MG63 (cell line): ENCODE results near the gene VPS13A. TPM values are rescaled to one million over a fixed set of nuclear protein-coding genes. Genes with fewer than 3 reads are reported as not detected.
A peak's percentile ranks its signal among the peaks of the same experiment; 100 is the strongest.

Experiments used
- DNase-seq: peaks from one replicate; pipeline ENCODE4 v3.0.0-alpha.2; 2020
- H3K27me3 ChIP-seq: fragments of 250-450 bp; sonication (Bioruptor Pico); 2 replicates; pipeline ENCODE4 v1.5.1; 2020; ENCODE audit warnings: mild to moderate bottlenecking, moderate library complexity
- H3K36me3 ChIP-seq: fragments of 250-450 bp; sonication (Bioruptor Pico); 2 replicates; pipeline ENCODE4 v1.5.1; 2020; ENCODE audit warnings: mild to moderate bottlenecking, moderate library complexity
- H3K4me3 ChIP-seq: fragments of 250-450 bp; sonication (Bioruptor Pico); 2 replicates; pipeline ENCODE4 v1.5.1; 2020; ENCODE audit warnings: mild to moderate bottlenecking, moderate library complexity
- H3K9me3 ChIP-seq: fragments of 250-450 bp; sonication (Bioruptor Pico); 2 replicates; pipeline ENCODE4 v1.5.1; 2020; ENCODE audit warnings: mild to moderate bottlenecking, moderate library complexity
- total RNA-seq: library from RNA; depleted of rRNA; stranded (reverse); fragments of >200 nt; shearing (Covaris generic); gene quantifications from 2 replicates; pipeline ENCODE4 v1.2.3, GENCODE V29; 2014; ENCODE audit warnings: low replicate concordance; rRNA removed

Gene VPS13A
- total RNA-seq: 3.2 and 5.0 TPM in 2 replicates

- no peaks in the 10 kb centered on the region for H3K27me3 ChIP-seq
- H3K9me3 ChIP-seq: no peaks in the 10 kb centered on the region
- H3K36me3 ChIP-seq: no peaks in the 10 kb centered on the region
- H3K4me3 ChIP-seq: peak within 1 kb of the TSS; percentile 76
- DNase-seq: peak; percentile 88
These were observed at the start of gene VPS13A for GRCh38 chr9:77177143-77177893. VPS13A (plus strand) TSS chr9:77177534; CDS start chr9:77177705, 171 bp downstream.

DNA sequence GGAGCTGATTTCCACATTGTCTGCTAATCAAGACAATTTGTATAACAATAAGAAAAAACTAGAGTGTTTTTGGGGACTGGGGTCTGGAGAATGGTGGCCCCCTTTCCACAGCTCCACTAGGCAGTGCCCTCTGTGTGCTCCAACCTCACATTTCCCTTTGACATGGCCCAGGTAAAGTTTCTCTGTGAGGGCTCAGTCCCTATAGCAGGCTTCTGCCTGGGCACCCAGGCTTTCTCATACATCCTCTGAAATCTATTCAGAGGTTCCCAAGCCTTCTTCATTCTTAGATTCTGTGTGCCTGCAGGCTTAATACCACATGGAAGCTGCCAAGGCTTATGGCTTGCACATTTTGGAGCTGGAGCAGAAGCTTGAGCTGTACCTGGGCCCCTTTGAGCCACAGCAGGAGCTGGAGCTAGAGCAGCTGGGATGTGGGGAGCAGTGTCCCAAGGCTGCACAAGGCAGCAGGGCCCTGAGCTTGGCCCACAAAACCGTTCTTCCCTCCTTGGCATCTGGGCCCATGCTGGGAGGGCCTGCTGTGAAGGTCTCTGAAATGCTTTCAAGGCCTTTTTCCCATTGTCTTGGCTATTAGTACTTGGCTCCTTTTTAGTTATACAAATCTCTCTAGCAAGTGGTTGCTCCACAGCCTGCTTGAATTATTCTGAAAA is 49.1 kb upstream of the VPS13A start:
- Histone ChIP-seq H3K36me3 (no peaks in the 10 kb centered on the region), H3K9me3 (no peaks in the 10 kb centered on the region), H3K27me3 (no peaks in the 10 kb centered on the region), H3K4me3 (no peak overlapping the region)
- no peak for DNase-seq

DNA sequence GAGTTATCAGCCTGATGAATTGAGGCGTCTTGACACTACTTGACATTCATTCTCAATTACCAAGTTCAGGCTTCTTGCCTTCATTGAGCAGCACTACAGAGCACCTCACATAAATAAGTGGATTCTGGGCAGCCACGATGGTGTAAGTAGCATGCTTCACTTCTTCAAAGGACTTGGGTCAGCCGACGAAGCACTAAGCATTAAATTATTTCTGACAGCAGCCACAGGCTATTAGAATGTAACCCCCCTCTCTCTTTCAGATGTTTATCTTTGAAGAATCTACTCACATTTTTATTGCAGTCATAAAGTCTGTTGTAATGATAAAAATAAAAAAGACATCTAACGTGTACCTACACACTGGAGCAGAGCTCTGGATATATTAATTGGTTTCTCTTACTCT is 45.9 kb upstream of the VPS13A start:
- no peaks in the 10 kb centered on the region for H3K27me3 ChIP-seq
- no peak for DNase-seq
- no peak overlapping the region for H3K4me3 ChIP-seq
- H3K9me3 ChIP-seq: no peaks in the 10 kb centered on the region
- no peaks in the 10 kb centered on the region for H3K36me3 ChIP-seq

GRCh38 chr9:77133011-77133410 is 44.3 kb upstream of the VPS13A start:
- Histone ChIP-seq H3K4me3 (no peak overlapping the region), H3K9me3 (no peaks in the 10 kb centered on the region), H3K36me3 (no peaks in the 10 kb centered on the region), H3K27me3 (no peaks in the 10 kb centered on the region)
- DNase-seq: no peak

GRCh38 chr9:77142366-77142765 is 35.0 kb upstream of the VPS13A start:
- Histone ChIP-seq H3K36me3 (no peaks in the 10 kb centered on the region), H3K27me3 (no peaks in the 10 kb centered on the region), H3K4me3 (no peak overlapping the region), H3K9me3 (no peaks in the 10 kb centered on the region)
- no peak for DNase-seq

DNA sequence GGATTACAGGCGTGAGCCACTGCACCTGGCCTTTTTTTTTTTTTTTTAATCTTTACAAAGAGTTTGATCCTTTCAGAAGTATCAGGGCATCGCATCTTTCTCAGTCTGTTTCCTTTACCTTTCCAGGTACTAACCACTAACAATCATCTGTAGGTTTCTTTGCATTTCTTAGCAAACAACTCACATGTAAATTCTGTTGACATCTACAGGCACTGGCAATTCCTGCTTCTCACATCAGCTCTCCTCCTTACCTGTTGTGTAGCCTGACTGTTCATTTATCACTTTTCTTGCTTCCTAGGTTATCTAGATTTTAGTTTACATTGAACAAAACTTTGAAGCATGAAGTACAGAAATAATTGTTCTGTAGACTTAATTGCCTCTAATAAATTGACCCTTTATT is 27.5 kb upstream of the VPS13A start:
- no peak for DNase-seq
- no peaks in the 10 kb centered on the region for H3K9me3 ChIP-seq
- H3K27me3 ChIP-seq: no peaks in the 10 kb centered on the region
- no peak overlapping the region for H3K4me3 ChIP-seq
- no peaks in the 10 kb centered on the region for H3K36me3 ChIP-seq

- no peaks in the 10 kb centered on the region for H3K9me3 ChIP-seq
- H3K36me3 ChIP-seq: no peaks in the 10 kb centered on the region
- DNase-seq: no peak
- H3K27me3 ChIP-seq: no peaks in the 10 kb centered on the region
- H3K4me3 ChIP-seq: no peak overlapping the region
These were observed 25.0 kb upstream of the VPS13A start for GRCh38 chr9:77152289-77152688.

GRCh38 chr9:77156646-77157371 is 20.5 kb upstream of the VPS13A start:
- no peak for DNase-seq
- no peaks in the 10 kb centered on the region for H3K36me3 ChIP-seq
- no peak overlapping the region for H3K4me3 ChIP-seq
- no peaks in the 10 kb centered on the region for H3K9me3 ChIP-seq
- no peaks in the 10 kb centered on the region for H3K27me3 ChIP-seq

DNA sequence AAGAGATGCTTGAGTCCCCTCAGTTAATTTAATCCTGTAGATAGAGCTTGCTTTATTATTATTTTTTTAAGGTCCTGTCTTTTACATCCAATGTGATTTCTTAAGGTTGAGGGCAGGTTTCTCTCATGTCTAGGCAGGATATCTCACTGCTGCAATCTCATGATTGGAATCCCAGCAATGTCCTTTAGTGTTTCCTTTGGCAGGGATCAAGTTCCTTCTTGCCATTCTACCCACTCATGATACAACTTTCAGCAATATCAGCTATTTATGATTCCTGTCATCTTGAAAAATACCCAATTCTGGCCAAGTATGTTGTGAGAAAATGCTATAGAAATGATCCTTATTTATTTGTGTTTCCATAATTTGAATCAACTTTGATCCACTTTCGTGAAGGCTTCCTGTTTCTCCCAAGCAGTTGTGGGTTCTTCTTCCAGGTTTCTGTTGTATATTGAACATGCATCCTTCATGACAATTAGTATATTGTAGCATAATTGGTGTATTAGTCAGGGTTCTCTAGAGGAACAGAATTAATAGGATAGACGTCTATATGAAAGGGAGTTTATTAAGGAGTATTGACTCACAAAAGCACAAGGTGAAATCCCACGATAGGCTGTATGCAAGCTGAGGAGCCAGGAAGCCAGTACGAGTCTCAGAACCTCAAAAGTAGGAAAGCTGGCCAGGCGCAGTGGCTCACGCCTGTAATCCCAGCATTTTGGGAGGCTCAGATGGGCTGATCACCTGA is 18.4 kb upstream of the VPS13A start:
- peak; percentile 5 for DNase-seq
- no peaks in the 10 kb centered on the region for H3K36me3 ChIP-seq
- no peak overlapping the region for H3K4me3 ChIP-seq
- no peaks in the 10 kb centered on the region for H3K27me3 ChIP-seq
- H3K9me3 ChIP-seq: no peaks in the 10 kb centered on the region

DNA sequence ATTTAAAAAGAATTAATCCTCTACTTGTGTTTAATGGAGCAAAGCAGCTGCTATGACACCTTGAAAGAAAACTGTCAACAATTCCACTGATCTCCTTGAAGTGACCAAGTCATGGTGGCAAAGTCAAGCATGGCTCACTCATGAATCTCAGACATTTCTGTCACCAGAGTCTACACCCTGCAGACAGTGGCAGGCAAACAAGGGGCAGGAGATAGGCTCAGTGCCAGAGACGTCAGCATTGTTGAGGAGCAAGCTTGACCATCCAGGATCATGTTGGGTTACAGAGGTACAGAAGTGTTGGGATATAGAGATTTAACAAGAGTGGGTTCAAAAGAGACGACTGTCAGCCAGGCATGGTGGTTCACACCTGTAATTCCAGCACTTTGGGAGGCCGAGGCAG is 16.1 kb upstream of the VPS13A start:
- Histone ChIP-seq H3K9me3 (no peaks in the 10 kb centered on the region), H3K36me3 (no peaks in the 10 kb centered on the region), H3K4me3 (no peak overlapping the region), H3K27me3 (no peaks in the 10 kb centered on the region)
- no peak for DNase-seq

- Histone ChIP-seq H3K9me3 (no peaks in the 10 kb centered on the region), H3K27me3 (no peaks in the 10 kb centered on the region), H3K36me3 (no peaks in the 10 kb centered on the region), H3K4me3 (no peak overlapping the region)
- no peak for DNase-seq
These were observed 15.4 kb upstream of the VPS13A start for GRCh38 chr9:77161966-77162365.

DNA sequence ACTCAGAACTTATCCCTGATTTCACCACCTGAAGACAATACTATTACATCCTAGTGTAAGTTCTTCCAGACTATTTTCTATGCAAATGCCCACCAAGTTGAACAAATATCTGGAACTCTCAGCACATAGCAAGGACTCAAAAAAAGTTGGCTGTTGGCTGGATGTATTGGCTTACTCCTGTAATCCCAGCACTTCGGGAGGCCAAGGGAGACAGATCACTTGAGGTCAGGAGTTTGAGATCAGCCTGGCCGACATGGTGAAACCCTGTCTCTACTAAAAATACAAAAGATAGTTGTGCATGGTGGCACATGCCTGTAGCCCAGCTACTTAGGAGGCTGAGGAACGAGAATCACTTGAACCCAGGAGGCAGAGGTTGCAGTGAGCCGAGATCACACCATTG is 15.0 kb upstream of the VPS13A start:
- no peaks in the 10 kb centered on the region for H3K9me3 ChIP-seq
- no peak for DNase-seq
- H3K4me3 ChIP-seq: no peak overlapping the region
- H3K27me3 ChIP-seq: no peaks in the 10 kb centered on the region
- H3K36me3 ChIP-seq: no peaks in the 10 kb centered on the region

DNA sequence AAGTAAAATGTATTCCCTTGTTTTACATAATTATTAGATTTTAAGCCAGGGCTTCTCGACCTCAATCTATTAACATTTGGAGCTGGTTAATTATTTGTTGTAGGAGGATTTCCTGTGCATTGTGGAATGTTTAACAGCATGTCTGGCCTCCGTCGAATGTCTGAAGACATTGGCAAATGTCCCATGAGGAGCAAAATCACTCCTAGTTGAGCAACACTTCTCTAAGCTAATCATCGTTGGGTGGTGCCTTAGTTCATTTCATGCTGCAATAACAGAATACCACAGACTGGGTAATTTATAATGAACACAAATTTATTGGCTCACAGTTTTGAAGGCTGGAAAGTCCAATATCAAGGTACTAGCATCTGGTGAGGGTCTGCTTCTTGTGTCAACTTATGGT is 13.4 kb upstream of the VPS13A start:
- DNase-seq: no peak

GRCh38 chr9:77166193-77166592 is 11.1 kb upstream of the VPS13A start:
- H3K4me3 ChIP-seq: no peak overlapping the region
- no peak for DNase-seq
- no peaks in the 10 kb centered on the region for H3K36me3 ChIP-seq
- H3K27me3 ChIP-seq: no peaks in the 10 kb centered on the region
- H3K9me3 ChIP-seq: no peaks in the 10 kb centered on the region

More for the DNA sequence above, 13.4 kb upstream of the VPS13A start:
- no peaks in the 10 kb centered on the region for H3K27me3 ChIP-seq
- H3K4me3 ChIP-seq: no peak overlapping the region
- no peaks in the 10 kb centered on the region for H3K36me3 ChIP-seq
- H3K9me3 ChIP-seq: no peaks in the 10 kb centered on the region

DNA sequence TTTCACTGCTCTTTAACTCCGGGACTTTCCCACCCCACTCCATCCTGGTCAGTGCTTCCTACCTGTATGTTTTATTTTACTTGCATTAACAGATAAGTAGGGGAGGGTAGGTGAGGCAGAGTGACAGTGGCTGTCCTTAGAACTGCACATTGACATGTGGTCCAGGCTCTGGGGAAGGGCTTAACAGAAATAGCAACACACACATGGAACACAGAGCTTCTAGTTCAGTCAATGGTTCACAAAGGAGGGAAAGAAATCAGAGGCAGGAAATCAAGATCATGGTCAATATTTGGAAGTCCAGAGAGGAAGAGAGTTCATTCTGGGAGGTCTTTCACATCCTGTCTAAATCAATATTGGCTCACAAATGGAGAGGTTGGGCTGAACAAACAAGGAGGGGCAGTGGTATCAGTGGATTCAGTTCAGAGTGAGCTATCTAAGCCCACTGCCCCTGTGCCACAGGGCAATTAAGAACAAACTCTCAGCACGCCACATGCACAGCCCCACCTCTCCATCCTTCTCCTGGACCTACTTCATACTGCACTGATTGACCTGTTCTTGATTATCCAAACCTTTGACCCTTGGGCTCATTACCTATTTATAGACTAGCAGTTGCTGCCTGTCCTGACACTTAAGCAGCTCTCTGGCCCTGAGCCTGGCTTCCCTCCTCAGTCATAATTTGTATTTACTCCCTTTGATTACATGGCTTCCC is 6.2 kb upstream of the VPS13A start:
- Histone ChIP-seq H3K27me3 (no peaks in the 10 kb centered on the region), H3K36me3 (no peaks in the 10 kb centered on the region), H3K9me3 (no peaks in the 10 kb centered on the region), H3K4me3 (no peak overlapping the region)
- no peak for DNase-seq

DNA sequence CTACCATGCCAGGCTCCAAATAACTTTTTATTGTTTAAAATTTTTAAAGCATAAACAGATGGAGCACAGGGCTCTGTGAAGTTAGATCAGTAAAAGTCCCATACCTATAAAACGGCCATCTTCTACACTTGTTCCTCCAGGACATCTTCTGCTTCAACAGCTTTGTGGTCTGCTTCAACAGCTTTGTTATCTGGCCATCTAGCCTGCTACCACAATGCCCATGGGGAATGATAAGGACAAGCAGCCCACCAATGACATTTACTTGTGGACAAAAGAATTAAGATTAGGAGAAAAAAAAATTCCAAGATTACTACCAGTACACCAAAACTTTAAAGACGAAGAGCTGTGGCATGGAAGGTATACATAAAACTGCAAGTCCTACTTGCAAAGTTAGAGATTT is 2.2 kb upstream of the VPS13A start:
- no peak for DNase-seq
- Histone ChIP-seq H3K27me3 (no peaks in the 10 kb centered on the region), H3K4me3 (no peak overlapping the region), H3K9me3 (no peaks in the 10 kb centered on the region), H3K36me3 (no peaks in the 10 kb centered on the region)
